ENCODE results near the gene CCNL1.
"Not testable (repeated sequence)": the region's sequence is repeated elsewhere in the genome, so short reads cannot be mapped to it uniquely, and the experiment has no call there.

The CCNL1 gene

DNA sequence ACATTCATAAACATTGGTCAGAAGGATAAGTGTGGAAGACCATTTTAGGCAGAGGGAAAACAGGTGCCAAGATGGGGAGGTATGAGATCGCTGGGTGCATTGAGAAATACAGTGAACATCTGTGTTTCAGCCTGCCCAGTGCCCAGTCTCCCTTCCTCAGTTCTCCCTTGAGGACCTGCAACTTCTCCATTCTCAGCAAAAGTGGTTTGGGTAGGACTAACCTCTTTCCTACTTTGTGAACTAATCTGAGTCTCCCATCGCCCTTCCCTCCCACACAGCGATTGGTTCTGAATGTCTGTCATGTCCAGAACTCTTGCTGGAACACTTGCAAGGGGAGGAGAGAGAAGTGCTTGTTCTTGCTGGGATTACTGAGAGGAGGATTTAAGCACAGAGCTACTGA is 10.9 kb upstream of the CCNL1 start:
- no peak for DNase-seq (ENCODE audit: low spot score)

DNA sequence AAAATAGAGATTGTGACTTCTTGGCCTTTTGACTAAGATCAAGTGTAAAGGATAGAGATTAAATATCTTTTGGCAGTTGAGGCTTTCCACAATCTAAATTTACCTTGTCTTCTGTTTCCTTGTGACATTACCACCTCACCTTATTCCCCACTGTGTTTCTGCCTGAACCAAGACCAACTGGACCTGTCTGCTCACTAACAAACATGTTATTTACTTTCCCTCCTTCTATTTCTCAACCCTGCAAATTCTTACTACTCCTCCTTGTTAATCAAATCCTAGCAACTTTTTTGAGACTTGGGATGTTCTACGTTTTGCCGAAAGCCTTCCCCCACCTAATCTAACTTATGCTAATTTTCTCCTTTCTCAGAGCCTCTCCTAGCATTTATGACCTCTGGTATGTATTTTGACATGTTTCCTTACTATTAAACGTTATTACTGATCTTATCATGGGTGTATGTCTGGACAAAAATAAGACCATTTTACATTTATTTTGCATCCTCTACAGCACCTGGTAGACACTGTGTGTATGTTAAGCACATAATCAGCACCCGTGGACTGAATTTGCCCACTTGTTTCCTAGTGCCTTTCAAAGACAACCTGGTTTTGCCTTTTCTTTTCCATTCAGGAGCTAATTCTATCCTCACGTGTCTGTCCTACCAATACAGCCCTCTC is 7.6 kb upstream of the CCNL1 start:
- DNase-seq (ENCODE audit: low spot score) = no peak

DNA sequence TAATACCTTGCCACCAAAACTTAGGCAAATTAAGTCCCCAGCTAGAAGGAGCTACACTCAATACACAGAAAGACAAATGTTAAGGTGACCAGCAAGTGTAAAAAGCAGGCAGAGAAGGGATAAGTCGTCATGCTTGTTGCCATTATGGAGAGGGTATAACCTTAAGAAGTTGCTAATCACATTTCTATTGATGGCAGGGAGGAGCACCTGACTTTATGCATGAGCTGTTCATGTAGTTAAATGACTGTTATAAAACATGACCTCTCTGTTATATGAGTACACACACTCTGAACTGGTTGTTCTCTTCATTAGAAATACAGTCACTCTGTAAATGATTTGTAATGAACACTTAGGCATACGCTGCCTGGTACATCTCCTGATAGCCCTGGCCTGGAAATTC is 6.6 kb upstream of the CCNL1 start:
- no peak for DNase-seq (ENCODE audit: low spot score)

DNA sequence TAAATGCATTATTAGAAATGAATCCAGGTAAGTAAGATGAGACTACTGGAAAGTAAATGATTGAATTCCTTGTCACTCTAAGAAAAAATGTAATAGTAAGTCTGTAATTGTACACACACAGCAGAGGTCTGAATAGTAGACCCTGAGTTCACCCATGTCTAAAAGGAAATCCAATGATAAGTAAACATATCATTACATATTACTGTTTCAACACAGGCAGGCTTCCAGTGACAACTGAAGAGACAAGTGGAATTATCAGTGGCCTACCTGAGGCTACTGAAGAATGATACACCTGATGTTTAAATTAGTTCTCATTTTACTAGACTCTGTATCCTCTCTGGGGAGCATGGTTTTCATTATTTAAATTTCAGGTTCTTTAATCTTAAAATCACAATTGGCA is 6.2 kb upstream of the CCNL1 start:
- DNase-seq (ENCODE audit: low spot score) = no peak

GRCh38 chr3:157163217-157163953 is 3.4 kb upstream of the CCNL1 start:
- DNase-seq (ENCODE audit: low spot score) = no peak

GRCh38 chr3:157162620-157163019 is 2.7 kb upstream of the CCNL1 start:
- DNase-seq (ENCODE audit: low spot score) = not testable (repeated sequence)

DNA sequence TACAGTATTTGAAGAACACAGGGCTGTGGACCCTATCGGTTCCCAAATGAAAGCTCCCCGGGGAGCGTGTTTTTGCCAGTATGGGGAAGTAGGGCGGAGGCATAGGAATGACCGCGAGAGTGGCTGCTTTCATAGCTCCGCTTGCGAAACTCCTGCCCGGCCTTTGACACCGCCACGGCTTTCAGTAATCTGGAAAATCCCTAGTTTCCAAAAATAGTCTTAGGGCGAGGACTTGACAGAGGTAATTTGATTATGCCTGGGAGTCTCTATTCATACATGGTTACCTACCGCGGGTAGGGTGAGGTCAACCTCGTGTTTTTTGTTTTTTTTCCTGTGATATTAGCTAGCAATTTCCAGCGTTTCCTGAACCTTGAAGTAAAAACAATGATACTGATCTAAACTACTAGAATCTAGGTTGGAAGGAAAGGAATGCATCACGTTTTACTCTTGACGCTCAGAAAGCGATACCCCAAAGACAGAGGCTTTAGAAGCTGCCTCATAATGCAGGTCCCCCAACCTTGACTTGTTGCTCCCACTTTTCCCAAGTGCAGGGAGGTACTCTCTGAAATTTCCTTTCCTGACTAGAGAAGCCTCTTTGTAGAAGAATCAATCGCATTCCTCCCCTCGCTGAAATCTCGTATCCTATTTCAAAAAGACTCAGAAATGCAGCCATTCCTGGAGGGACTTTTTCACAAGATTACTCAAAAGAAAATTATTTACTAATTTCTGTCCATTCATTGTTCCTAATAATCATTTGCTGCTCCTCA is 894 bp upstream of the CCNL1 start:
- peak; percentile 75 for DNase-seq (ENCODE audit: low spot score)

GRCh38 chr3:157159037-157159761 is 748 bp downstream of the CCNL1 start:
- DNase-seq (ENCODE audit: low spot score) = peak; percentile 62

- peak; percentile 27 for DNase-seq (ENCODE audit: low spot score)
Observed at GRCh38 chr3:157157836-157158235, 2.1 kb downstream of the CCNL1 start.

DNA sequence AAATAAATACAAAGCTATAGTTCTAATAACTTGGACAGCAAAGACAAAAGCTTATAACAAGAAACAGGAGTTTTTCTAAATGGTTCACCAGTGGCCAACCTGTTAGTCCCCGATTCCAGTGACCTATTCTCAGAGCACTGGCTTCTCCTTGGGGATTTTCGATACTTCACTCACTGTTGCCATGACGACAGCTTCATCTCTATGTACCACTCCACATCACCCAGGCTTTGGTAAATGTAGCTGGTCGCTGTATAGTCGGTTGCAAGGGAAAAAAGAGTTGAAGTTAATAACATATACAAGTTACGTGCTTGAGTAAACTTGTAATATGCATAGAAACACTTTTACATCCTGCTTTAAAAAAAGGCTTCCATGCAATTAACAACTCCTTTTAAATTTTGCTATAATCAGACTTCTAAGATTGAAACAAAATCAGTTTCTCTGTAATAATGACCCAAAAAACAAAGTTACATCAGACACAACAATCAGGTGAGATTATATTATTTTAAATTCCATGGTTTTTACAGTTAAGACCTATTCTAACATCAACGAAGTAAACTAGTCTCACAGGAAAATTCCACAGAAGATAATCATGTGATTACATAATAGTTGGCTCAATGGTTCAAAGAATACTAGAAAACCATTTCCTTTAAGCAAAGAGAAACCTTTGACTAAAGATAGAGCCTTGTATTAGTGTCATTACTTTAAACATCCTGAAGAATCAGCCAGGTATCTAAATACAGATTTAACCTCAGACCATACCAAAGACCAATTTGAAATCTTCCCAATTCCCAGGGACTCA is 2.9 kb downstream of the CCNL1 start:
- DNase-seq (ENCODE audit: low spot score) = peak; percentile 49

DNA sequence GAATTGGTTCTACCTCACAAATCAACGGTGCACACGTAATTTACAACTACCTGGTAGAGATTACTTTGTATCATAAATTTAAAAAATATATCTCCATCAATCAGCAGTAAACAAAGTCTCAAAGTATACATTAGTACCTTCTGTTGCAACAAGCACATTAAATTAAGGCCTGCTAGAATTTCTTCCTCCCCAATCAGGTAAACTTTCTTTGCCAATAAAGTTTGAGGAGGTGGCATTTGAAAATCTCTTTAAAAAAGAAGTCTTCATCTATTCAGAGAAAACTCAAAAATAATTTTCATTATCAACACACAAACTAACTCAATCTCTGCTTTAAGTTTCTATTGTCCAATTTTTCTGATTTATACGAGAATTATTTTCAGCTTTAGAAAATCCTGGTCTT is 4.4 kb downstream of the CCNL1 start:
- DNase-seq (ENCODE audit: low spot score) = no peak

DNA sequence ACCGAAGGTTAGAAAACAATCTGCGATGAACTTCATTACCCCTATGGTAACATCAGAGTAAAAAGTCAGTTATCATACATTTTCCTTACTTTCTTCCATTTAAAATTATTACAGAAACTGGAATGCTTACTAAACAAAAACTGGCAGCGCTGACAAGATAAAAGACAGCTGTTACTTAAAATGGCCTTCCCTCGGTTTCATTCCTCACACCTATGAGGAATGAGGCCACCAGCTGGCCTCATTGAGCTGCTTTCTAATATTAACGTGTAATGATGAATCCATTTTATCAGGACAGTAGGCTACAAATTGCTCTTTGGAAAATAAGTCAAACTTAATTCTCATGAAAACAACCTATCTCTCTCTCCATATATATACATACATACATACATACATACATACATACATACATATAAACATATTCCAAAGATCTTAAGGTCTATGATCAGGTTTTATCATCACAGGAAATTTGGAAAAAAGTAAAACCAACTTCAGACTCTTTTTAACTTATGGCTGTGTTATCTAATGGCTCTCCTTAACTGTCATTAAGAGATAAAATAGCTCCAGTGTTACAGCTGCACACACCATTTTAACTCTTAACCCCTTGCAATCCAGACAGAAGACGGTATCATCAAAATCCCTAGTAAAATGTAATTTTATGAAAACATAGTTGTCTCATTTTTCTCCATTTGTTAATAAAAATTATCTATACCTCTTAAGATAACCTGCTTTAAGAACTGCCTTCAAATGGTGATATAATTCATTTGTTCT is 5.2 kb downstream of the CCNL1 start:
- DNase-seq (ENCODE audit: low spot score) = no peak

GRCh38 chr3:157152930-157153329 is 7.0 kb downstream of the CCNL1 start:
- DNase-seq (ENCODE audit: low spot score) = no peak

GRCh38 chr3:157152438-157152837 is 7.5 kb downstream of the CCNL1 start:
- DNase-seq (ENCODE audit: low spot score) = no peak

DNA sequence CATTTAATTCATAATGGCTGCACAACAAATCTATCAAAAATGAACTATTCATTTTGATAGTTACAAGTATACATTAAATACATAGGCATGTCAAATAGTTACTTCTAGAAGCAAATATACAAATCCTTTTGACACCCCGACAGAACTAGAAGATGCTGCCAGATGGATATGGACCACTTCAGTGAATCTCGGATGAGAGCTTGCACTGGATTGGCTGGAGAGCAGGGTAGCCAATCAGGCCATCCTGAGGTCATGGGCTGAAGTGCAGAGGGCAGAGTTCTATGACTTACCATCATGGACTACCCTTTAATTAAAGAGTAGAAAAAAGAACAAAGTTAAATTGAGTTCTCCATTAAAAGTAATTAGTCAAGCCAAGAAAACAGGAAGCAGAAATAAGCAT is 8.3 kb downstream of the CCNL1 start:
- no peak for DNase-seq (ENCODE audit: low spot score)

GRCh38 chr3:157151151-157151550 is 8.8 kb downstream of the CCNL1 start:
- no peak for DNase-seq (ENCODE audit: low spot score)

- DNase-seq (ENCODE audit: low spot score) = no peak
Observed at GRCh38 chr3:157149136-157149696, 10.7 kb downstream of the CCNL1 start.

DNA sequence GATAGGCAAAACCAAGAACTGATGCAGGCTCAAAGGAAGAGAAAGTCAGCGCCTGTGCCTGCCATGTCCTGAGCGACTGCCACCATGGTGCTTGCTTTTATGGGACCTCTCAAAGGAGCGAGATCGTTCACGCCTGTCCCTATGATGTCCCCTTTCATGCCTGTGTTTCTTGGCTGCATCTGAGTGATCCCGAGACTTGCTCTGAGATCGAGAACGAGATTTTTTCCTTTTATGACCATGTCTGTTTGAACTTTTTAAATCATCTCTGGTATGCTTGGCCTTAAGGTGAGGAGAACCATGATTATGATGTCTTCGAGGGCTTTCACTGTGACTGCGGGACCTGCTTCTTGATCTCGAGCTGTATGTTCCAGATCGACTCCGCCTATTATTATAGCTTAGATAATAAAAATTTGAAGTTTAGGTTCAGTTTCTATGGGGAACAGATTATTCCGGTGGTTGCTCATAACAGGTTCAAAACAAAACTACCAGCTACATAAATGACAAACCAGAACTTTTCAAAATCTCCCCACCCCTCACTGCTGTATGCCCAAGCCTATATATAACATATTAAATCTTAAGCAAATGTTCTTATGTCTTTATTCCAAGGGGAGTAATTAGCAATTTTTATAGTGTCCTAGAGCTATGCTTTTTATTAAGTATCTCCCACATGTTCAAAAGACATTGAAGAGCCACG is 11.6 kb downstream of the CCNL1 start:
- DNase-seq (ENCODE audit: low spot score) = no peak

GRCh38 chr3:157147099-157147803 is 12.7 kb downstream of the CCNL1 start:
- DNase-seq (ENCODE audit: low spot score) = no peak
